Smooth muscle cell of the coronary artery (primary cell): ENCODE results near the gene ANGPTL8. TPM values are rescaled to one million over a fixed set of nuclear protein-coding genes. Genes with fewer than 3 reads are reported as not detected.

Experiments
- total RNA-seq: library from RNA; depleted of rRNA; stranded (reverse); fragments of >200 nt; gene quantifications from 2 replicates; pipeline ENCODE4 v1.2.3, GENCODE V29; 2014; ENCODE audit warnings: low replicate concordance

The ANGPTL8 gene
- 0.59 TPM in 1 of 2 replicates, not detected in the other for total RNA-seq

GRCh38 chr19:11239377-11240000 is at the start of gene ANGPTL8:
Gene ANGPTL8 (plus strand): TSS chr19:11239619. CDS start chr19:11239638, 19 bp downstream.

GRCh38 chr19:11197291-11198174 is 41.9 kb upstream of the ANGPTL8 start, which contains the start of gene KANK2:
Gene KANK2 (minus strand): TSS chr19:11197545. CDS start chr19:11194511, 3,034 bp downstream.

GRCh38 chr19:11261971-11262839 is 22.8 kb downstream of the ANGPTL8 start, which contains the start of gene DOCK6:
Gene DOCK6 (minus strand): TSS chr19:11262524. CDS start chr19:11262440, 84 bp downstream.

Other genes with a start within 250 kb of the ANGPTL8 start
- 97.9 and 146 TPM in 2 replicates for gene LDLR, start 150.2 kb upstream of the ANGPTL8 start, total RNA-seq
- gene SPC24, start 83.8 kb upstream of the ANGPTL8 start, total RNA-seq: 14.9 and 31.8 TPM in 2 replicates
- 212 and 948 TPM in 2 replicates for gene KANK2, start 42.1 kb upstream of the ANGPTL8 start, total RNA-seq
- 9.0 and 14.2 TPM in 2 replicates for gene DOCK6, start 22.9 kb downstream of the ANGPTL8 start, total RNA-seq
- gene TSPAN16, start 56.5 kb downstream of the ANGPTL8 start, total RNA-seq: not detected in 2 replicates
- 15.0 and 78.6 TPM in 2 replicates for gene RAB3D, start 100.0 kb downstream of the ANGPTL8 start, total RNA-seq
- 66.0 and 68.6 TPM in 2 replicates for gene TMEM205, start 106.6 kb downstream of the ANGPTL8 start, total RNA-seq
- gene CCDC159, start 106.9 kb downstream of the ANGPTL8 start, total RNA-seq: 6.7 and 10.9 TPM in 2 replicates
- 7.1 and 10.9 TPM in 2 replicates for gene PLPPR2, start 115.8 kb downstream of the ANGPTL8 start, total RNA-seq
- 0.30 and 0.35 TPM in 2 replicates for gene SWSAP1, start 135.0 kb downstream of the ANGPTL8 start, total RNA-seq
- 3.5 and 5.1 TPM in 2 replicates for gene EPOR, start 144.7 kb downstream of the ANGPTL8 start, total RNA-seq
- gene RGL3, start 179.7 kb downstream of the ANGPTL8 start, total RNA-seq: 1.5 TPM in 2 replicates
- gene ODAD3, start 195.5 kb downstream of the ANGPTL8 start, total RNA-seq: 0.23 and 0.94 TPM in 2 replicates
- gene PRKCSH, start 196.0 kb downstream of the ANGPTL8 start, total RNA-seq: 102 and 173 TPM in 2 replicates
- gene ELAVL3, start 241.4 kb downstream of the ANGPTL8 start, total RNA-seq: not detected in 2 replicates